Thoracic aorta (tissue), 2 donors: ENCODE results near the gene ACO2. TPM values are rescaled to one million over a fixed set of nuclear protein-coding genes. Genes with fewer than 3 reads are reported as not detected.

ENCODE experiments used
- ATAC-seq: fragments of 150-250 bp; one replicate; pipeline ENCODE4 v1.8.0; 2017; ENCODE audit warnings: low read depth; ENCODE audit not compliant: insufficient number of reproducible peaks, low FRiP score
- DNase-seq: peaks from one replicate; pipeline ENCODE4 v3.0.0-alpha.2; 2020; ENCODE audit warnings: low spot score
- H3K27ac ChIP-seq, 2 donors: fragments of 200-600 bp; sonication (generic); 1 replicate in 1 of 2; 2 replicates in 1 of 2; pipeline ENCODE4 v1.5.1; 2016; ENCODE audit warnings: mild to moderate bottlenecking in 2 of 2, moderate library complexity in 2 of 2
- H3K27me3 ChIP-seq: fragments of 200-600 bp; sonication (generic); replicated peaks from 2 replicates; pipeline ENCODE4 v1.6.0; 2016; ENCODE audit warnings: mild to moderate bottlenecking; ENCODE audit not compliant: insufficient read depth
- H3K36me3 ChIP-seq: fragments of 200-600 bp; sonication (generic); one replicate; pipeline ENCODE4 v1.5.1; 2016
- H3K4me1 ChIP-seq, 2 donors: fragments of 200-600 bp; sonication (generic); 1 replicate in 1 of 2; 2 replicates in 1 of 2; pipeline versions ENCODE4 v1.5.1 to v1.6.0; 2016; ENCODE audit warnings: low read depth in 2 of 2, mild to moderate bottlenecking in 1 of 2; ENCODE audit not compliant: control insufficient read depth in 1 of 2
- H3K4me3 ChIP-seq: fragments of 200-600 bp; sonication (generic); 2 replicates; pipeline ENCODE4 v1.5.1; 2016; ENCODE audit warnings: mild to moderate bottlenecking
- H3K9me3 ChIP-seq: fragments of 200-600 bp; sonication (generic); 2 replicates; pipeline ENCODE4 v1.5.1; 2016
- CTCF ChIP-seq: fragments of 200-600 bp; sonication (generic); IDR thresholded peaks from one replicate; pipeline ENCODE4 v1.5.1; 2019; ENCODE audit warnings: antibody characterized with exemption
- total RNA-seq, 2 donors: library from RNA; depleted of rRNA; stranded (reverse); fragments of >200 nt; gene quantifications; one replicate each; pipeline versions ENCODE4 v1.1.0 to v1.2.3, GENCODE V29; 2016

Gene ACO2
- total RNA-seq, 2 donors from 2014 or later: 52.1 to 57.8 TPM

GRCh38 chr22:41444360-41445128 lies 24.4 kb upstream of the ACO2 start:
- peak; percentile 58 for ATAC-seq
- H3K36me3 ChIP-seq: peaks cover 20% of the 10 kb centered on the region
- peak overlapping the region; percentile 91 for H3K4me3 ChIP-seq
- no peaks in the 10 kb centered on the region for H3K27me3 ChIP-seq
- H3K4me1 ChIP-seq: peaks cover 13 to 51% of the 10 kb centered on the region in 2 donors
- peak; percentile 70 for DNase-seq
- no peak for TF ChIP-seq CTCF
- H3K9me3 ChIP-seq: no peaks in the 10 kb centered on the region
- peak overlapping the region; percentile 94 to 99 for H3K27ac ChIP-seq

- DNase-seq: no peak
- Histone ChIP-seq H3K27me3 (no peaks in the 10 kb centered on the region), H3K4me1 (peaks cover 13 to 43% of the 10 kb centered on the region in 2 donors), H3K4me3 (peak overlapping the region; percentile 91), H3K27ac (peak overlapping the region; percentile 94 to 99), H3K9me3 (no peaks in the 10 kb centered on the region), H3K36me3 (peaks cover 20% of the 10 kb centered on the region)
- no peak for TF ChIP-seq CTCF
- ATAC-seq: no peak
Observed at GRCh38 chr22:41445129-41446056, 23.5 kb upstream of the ACO2 start.

DNA sequence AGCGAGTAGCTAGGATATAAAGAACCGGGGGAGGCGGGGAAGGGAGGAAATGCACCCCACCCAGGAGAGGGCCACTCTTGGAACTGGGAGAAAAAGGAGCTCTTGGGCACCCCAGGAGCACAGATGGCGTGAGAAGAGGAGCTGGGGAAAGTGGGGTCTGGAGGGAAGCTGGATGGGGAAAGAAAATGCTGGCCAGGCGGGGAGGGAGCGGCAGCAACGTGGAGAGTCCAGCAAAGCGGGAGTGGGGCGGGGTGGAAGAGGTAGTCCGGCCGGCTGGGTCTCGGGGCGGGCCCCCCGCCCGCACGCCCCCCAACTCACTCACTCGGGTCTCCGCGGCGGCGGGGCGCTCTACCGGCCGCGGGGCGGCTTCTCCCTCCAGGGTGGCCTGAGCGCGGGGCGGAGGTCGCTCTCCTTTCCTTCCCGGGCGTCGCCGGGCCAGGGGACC lies 22.8 kb upstream of the ACO2 start:
- H3K4me3 ChIP-seq: peak overlapping the region; percentile 91
- DNase-seq: no peak
- ATAC-seq: no peak
- peaks cover 13 to 37% of the 10 kb centered on the region in 2 donors for H3K4me1 ChIP-seq
- H3K27me3 ChIP-seq: no peaks in the 10 kb centered on the region
- peaks cover 14% of the 10 kb centered on the region for H3K36me3 ChIP-seq
- TF ChIP-seq CTCF: no peak
- H3K27ac ChIP-seq: peak overlapping the region; percentile 94 to 99
- no peaks in the 10 kb centered on the region for H3K9me3 ChIP-seq

DNA sequence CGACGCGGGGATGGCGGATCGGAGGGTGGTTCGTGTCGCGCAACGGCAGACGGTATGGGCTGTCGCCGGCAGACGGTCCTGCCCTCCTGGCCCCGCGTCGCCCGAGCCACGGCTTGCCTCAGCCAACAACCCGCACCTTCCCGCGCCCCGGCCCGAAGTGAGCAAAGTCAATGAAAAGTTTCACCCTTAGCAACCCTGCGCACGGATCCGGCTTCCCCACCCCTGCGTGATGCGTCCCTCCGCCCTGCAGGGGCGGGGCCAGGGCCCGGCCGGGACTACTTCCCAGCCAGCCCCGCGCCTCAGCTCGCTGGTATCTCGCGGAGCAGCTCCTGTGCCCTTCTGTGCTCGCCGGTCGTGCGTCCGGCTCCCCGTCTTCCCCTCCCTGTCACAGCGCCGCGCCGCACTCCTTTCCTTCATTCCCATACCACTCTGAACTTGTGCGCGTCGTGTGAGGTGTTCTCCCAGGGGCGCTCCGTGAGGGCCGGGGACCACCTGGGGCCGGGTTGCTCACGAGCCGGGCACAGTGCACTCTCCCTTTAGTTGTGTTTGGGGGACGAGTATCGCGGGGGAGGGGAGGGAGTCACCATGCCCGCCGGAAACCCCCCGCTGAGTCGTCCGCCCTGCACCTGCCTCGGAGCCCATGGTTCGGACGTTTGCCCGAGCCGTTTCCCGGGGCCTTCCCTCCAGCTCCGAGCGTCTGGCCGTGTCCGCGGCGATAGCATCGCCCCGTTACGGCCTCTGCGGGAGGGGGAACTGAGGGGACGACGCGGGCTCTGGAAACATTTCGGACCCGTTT lies 22.1 kb upstream of the ACO2 start, which contains the start of gene TOB2:
Gene TOB2 (minus strand): TSS at position 163 of the 796 bp plus-strand sequence. CDS start 9,456 bp downstream, outside the sequence.
- ATAC-seq (peak; percentile 36), DNase-seq (peak; percentile 74)
- peak within 1 kb of the TSS; percentile 94 to 99 for H3K27ac ChIP-seq
- H3K9me3 ChIP-seq: no peaks in the 10 kb centered on the region
- peak within 1 kb of the TSS; percentile 91 for H3K4me3 ChIP-seq
- no peaks in the 10 kb centered on the region for H3K27me3 ChIP-seq
- peaks cover 7% of the 10 kb centered on the region for H3K36me3 ChIP-seq
- peaks cover 13 to 29% of the 10 kb centered on the region in 2 donors for H3K4me1 ChIP-seq
- no peak for TF ChIP-seq CTCF
